Activated CD4-positive, alpha-beta T cell treated with anti-CD3 and anti-CD28 coated beads for 24 hours (primary cell): Measurements from ENCODE around the gene S100A16.
"Not testable (repeated sequence)": the region's sequence is repeated elsewhere in the genome, so short reads cannot be mapped to it uniquely, and the experiment has no call there.

Source experiments
- DNase-seq, 2 donors: peaks; one replicate each; pipeline ENCODE4 v3.0.0-alpha.2; 2020; ENCODE audit warnings: low read depth in 2 of 2

The S100A16 gene

GRCh38 chr1:153563483-153563901 lies 49.4 kb downstream of the S100A16 start:
- no peak for DNase-seq

- DNase-seq, result not testable (repeated sequence)
Measured at GRCh38 chr1:153562021-153562420, 50.9 kb downstream of the S100A16 start.

GRCh38 chr1:153561466-153561985 lies 51.4 kb downstream of the S100A16 start:
- no peak for DNase-seq

GRCh38 chr1:153560771-153561465 lies 52.0 kb downstream of the S100A16 start:
- no peak for DNase-seq

- no peak for DNase-seq
Measured at GRCh38 chr1:153560241-153560640, 52.7 kb downstream of the S100A16 start.

- no peak for DNase-seq
Measured at GRCh38 chr1:153557877-153558276, 55.1 kb downstream of the S100A16 start.
